HG02588 (cell line): Measurements from ENCODE around the gene HSPA14.
"Not testable (repeated sequence)": the region's sequence is repeated elsewhere in the genome, so short reads cannot be mapped to it uniquely, and the experiment has no call there.

Experiments used
- ATAC-seq: cut with Tn5 transposase; IDR thresholded peaks from one replicate; pipeline ENCODE4 v1.9.1; 2021; ENCODE audit warnings: mild to moderate bottlenecking, moderate library complexity; ENCODE audit not compliant: unreplicated experiment

HSPA14 gene

DNA sequence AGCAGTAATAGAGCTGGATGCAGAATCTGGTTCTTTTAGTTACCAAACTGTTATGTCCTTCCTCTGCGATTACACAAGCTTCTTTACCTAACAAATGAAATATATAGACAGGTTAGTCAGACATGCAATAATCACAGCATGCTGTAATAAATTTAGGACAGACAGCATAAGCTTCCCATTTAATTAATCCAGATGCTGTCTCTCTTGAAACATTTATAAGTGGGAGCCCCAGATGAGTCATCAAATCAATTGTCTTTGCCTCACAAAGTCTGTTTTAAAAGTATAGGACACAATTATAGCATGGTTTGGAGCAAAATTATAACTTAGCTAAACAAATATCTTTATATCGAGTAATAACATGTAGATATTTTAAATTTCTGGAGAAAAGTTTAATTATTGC, 1.9 kb upstream of the HSPA14 start:
- ATAC-seq = no peak

DNA sequence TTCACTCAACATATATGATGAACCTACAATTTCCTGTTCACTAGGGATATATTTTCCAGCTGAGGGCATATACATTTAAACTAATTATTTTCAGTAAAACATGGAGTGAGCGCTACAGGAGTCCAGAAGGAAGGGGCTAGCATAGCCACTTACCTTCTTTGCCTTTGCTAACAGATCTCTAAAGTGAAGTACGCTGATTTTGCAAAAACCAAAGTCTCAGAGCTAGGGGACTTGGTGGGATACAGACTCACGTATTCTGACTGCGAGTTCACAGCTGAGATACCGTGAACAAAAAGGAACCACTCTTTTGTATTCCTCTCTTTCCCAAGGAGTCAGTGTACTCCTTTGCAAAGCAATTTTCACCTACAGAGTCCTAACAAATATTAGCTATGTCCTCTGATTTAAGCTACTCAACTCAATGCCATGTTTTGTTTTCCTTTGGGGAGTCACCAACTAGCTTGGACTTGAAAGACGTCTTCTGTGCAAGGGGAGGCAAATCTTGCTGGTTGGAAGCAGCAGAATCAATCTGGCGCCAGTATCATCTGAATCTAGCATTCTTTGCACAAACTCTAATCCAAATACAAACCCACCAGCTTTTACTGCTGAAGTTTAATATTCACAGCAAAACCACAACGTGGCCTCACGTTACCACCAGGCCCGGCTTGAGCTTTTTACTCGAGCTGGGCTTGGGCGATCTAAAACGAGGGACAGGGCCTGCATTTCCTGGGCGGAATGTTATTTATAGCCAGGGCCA, 926 bp upstream of the HSPA14 start:
- no peak for ATAC-seq

DNA sequence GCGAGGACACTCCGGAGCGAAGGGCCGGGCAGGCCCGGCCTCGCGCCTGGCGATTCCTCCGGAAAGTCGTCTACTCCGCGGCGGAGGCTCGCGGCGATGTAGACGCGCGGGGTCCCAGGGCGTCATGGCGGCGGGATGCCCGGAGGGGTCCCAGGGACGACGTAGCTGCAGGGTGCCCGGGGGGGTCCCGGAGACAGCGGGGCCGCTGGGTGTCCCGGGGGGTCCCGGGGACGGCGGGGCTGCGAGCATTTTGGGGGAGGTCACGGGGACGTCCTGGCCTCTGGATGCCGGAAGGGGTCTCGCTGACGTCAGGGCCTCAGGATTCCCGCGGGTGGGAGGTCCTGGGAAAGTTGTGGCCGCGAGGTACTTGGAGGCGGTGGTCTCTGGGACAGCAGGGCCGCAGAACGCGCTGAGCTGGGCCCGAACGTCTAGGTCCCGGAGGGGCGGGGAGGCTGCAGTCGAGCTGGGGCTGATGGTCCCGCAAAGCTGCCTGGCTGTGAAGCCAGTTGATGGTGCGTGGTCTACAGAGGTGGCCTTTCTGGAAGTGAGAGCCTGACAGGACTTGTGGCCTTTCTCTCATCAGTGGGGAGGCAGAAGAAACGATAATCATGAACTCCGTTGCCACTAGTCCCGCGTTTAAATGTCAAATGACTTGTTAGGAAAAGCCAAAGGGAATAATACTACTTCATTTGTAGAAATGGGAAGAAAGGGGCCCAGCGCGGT, 637 bp downstream of the HSPA14 start:
- peak; percentile 3 for ATAC-seq

DNA sequence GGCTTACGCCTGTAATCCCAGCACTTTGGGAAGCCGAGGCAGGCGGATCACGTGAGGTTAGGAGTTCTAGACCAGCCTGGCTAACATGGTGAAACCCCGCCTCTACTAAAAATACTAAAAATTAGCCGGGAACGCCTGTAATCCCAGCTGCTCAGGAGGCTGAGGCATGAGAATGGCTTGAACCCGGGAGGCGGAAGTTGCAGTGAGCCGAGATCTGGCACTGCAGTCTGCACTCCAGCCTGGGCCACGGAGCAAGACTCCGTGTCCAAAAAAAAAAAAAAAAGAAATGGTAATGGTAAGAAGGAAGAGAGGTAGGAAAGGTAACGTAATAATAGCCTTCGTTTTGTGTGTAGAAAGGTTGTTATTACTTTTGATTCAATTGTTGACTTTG, 1.2 kb downstream of the HSPA14 start:
- ATAC-seq = no peak

DNA sequence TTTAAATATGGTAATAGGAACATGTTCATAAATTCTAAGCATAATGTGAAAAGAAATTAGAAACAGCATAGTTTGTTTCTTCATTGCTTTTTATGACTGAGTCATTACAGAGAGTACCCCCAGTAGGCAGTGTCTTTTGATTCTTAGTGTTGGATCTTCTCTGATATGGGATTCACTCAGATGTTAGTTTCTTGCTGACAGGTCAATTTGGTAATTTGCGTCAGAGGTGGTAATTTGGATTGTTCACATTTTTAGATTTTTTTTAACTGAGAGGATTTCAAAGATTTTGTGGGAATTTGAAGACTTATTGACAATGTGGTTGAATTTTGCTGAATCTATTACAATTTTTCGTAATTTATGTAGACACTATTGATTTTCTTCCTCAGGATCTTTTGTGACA, 2.1 kb downstream of the HSPA14 start:
- no peak for ATAC-seq

DNA sequence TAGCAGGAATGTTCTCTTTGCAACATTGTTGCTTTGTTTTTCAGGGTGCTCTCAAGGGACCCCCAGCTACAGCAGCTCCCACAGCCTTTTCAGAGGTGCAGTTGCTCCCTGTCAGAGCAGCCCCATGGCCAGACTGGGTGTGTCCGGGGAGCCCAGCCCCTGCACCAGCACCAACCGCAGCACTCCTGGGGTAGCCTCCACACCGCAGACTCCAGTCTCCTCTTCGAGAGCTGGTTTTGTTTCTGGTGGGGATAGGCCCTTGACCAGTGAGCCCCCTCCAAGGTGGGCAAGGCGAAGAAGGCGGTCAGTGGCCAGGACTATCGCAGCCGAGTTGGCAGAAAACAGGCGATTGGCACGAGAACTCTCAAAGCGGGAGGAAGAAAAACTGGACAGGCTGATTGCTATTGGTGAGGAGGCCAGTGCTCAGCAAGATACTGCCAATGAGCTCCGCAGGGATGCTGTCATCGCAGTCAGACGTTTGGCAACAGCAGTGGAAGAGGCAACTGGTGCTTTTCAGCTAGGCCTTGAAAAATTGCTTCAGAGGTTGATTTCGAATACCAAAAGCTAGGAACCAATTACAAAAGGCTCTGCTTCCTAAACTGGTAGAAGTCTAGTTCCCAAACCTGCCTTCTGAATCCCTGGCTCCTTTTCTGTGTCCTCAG, 5.4 kb downstream of the HSPA14 start:
- ATAC-seq = no peak

DNA sequence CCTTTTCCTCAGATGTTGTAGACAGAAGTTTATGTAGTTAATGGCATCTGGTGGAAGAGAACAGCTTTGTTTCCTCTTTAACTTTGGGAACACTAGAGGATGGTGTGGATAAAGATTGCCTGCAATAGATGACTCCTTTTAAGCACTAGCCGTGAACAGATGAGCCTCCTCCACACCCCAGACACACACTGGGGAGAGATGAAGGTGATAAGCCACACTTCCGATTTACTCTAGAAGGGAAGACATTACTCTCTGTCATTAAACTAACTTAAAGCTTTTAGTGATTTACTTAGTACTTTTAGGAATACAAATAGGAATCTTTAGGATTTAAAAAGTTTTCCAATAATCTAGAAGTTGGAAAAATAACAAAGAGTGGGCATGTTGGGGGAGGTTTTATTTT, 6.8 kb downstream of the HSPA14 start:
- ATAC-seq = no peak

DNA sequence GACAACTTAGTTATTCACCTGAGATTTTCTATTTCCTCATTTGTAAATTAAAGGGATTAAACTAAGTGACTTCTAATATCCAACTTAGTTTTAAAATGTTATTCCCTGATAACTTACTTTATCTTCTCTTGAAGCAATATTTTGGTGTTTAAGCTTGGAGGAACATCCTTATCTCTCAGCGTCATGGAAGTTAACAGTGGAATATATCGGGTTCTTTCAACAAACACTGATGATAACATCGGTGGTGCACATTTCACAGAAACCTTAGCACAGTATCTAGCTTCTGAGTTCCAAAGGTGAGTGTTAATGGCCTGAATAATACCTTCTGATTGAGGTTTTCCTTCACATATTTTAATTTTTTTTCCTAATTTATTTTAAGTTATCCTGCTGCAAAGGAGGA, 14.1 kb downstream of the HSPA14 start:
- no peak for ATAC-seq

DNA sequence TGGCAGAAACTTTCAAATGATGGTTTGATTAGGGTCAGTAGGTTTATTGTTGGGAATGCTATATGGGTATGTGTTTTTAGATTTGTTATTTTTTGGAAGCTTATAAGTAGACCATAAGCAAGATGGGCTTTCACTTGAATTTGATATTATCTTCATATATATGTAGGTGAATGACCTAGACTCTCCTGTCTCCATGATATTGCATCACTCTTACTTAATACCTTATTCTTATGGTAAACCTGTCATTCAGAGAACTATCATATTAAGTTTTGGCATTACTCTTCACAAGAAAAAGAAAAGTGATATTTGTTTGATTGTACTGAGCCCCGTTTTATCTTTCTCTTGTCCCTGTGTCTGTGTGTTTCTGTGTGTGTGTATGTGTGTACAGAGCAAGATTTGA, 17.3 kb downstream of the HSPA14 start:
- no peak for ATAC-seq

DNA sequence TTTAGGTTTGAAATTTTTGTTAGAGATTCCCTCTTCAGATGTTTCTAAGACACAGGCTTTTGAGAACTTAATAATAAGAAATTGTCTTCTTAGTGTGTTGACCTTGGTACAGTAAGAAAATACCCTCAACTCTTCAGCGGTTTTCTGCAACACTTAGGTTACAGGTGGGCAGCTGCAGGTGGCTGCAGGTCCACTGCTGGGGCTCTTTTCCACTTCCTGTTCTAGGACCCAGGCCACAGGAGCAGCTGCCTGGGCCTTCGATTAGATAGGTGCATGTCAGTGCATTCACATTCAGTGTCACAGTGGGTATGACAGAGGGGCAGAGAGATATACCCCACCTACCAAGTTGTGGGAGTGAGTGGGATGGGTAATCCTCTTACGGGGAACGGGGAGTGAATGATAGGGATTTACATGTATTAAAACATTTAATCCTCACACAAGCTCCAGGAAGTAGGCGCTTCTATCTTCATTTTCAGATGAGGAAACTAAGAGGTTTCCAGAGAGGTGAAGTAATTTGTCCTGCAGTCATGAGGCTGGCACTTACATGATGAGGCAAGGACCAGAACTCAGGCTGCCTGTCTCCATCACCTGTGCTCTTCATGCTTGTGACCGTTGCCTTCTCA, 20.3 kb downstream of the HSPA14 start:
- no peak for ATAC-seq

DNA sequence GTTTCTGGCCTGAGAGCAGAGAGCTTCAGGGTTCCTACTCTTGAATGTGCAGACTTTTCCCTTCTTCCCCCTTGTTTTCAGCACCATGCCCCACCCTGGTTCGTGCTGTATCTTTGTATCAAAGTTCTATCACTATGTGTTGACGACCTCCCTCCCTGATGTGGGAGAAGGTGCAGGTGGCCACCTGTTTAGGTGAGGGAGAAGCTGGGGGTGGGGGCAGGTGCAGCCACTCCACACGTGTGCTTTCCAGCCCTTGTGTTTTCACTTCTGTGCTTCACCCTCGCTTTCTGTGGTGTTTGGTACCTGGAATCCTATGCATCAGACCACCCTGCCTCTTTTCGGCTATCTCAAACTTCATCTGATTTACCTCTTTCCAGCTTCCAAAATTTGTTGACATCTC, 20.9 kb downstream of the HSPA14 start:
- ATAC-seq = no peak

DNA sequence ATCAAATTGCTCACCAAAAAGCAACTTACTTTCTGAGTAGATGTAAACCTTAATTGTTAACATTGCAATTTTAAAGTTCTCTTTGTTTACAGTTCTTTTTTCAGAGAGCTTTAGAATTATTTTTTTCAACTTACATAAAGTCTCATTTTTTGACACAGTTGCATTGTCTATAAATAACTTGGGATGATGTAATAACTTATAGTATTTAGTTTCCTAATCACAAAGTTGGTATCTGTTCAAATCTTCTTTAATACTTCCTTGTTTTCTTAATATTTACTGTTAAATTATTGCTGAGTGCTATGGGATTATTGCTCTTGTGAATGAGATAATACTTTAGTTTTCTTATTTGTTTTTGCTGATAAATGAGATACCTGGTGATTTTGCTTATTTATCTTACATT, 21.7 kb downstream of the HSPA14 start:
- no peak for ATAC-seq

DNA sequence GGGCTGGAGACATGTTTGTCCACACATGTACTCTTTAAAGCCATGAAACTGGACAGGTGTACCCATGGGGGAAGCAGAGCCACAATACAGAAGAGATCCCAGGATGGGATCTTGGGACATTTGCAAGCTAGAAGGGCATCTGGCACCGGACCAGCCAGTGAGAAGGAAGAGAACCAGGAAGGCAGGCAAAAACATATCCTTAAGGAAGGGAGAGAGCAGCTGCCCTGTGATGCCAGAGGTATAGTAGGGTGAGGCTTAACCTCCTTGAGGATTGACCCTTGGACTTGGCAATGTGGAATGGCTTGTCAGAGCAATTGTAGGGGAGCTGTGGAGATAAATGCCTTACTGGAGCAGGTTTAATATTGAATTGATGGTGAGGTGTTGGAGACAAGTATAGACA, 22.7 kb downstream of the HSPA14 start:
- no peak for ATAC-seq

DNA sequence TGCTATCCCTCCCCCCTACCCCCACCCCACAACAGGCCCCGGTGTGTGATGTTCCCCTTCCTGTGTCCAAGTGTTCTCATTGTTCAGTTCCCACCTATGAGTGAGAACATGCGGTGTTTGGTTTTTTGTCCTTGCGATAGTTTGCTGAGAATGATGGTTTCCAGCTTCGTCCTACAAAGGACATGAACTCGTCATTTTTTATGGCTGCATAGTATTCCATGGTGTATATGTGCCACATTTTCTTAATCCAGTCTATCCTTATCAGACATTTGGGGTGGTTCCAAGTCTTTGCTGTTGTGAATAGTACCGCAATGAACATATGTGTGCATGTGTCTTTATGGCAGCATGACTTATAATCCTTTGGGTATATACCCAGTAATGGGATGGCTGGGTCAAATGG, 26.4 kb downstream of the HSPA14 start:
- ATAC-seq = not testable (repeated sequence)

DNA sequence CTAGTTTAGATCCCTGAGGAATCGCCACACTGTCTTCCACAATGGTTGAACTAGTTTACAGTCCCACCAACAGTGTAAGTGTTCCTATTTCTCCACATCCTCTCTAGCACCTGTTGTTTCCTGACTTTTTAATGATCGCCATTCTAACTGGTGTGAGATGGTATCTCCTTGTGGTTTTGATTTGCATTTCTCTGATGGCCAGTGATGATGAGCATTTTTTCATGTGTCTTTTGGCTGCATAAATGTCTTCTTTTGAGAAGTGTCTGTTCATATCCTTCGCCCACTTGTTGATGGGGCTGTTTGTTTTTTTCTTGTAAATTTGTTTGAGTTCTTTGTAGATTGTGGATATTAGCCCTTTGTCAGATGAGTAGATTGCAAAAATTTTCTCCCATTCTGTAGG, 26.8 kb downstream of the HSPA14 start:
- not testable (repeated sequence) for ATAC-seq

DNA sequence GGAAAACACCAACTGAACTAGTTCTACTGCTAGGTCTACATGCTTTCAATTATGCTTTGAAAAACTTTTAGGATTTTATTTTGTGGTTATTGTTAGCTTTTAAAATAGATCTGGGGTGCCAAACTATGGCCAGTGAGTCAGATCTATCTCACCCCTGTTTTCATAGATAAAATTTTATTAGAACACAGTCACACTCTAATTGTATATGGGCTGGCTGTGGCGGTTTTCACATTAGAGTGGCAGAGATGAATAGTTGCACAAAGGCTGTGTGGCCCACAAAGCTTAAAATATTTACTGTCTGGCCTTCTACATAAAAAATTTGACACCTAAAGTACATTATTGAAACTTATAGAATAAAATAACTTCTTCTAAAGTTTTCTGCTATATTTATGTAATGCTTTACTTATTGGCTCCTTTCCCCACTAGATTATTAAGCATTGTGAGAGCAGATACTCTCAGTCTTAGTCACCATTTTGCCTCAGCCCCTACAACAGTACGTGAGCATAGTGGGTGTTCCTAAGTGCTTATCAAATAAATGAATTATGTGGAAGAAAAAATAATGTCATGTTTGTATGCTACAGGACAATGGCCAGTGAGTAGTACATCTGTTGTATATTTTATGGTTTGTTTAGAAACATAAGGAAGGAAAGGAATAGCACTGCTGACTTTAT, 35.1 kb downstream of the HSPA14 start:
- ATAC-seq = peak; percentile 44

DNA sequence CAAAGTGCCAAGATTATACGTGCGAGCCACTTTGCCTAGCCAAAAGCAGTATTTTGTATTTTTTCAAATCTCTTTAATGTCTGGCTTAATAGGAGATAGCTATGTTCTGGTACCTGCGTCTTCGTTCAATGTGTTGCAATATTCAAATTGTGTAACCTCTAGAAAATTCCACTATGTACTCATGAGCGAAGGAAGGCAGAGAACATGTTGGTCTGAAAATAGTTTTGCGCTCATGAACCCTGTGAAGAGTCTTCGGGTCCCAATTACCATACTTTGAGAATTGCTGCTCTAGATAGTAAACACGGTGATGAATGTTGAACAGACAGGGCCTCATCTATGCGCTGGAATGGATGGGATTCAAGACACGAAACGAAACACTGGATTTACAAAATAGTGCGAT, 37.8 kb downstream of the HSPA14 start:
- no peak for ATAC-seq

DNA sequence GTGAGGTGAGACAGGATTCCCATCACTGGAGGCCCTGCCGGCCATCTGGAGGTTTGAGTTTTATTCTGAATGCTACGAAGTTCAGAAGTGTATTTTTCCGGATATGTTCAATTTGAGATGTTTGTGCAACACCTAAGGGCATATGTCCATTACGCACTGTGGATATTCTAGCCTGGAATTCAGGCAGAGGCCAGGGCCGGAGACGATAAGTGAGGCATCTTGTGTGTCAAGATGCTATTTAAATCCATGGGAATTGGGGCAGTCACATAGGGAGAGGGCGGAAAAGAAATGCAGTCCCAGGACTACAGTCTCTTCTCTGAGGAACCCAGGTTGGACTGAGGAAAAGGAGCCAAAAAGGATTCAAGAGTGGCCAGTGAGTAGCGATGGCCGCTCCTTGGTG, 38.7 kb downstream of the HSPA14 start:
- ATAC-seq = no peak

DNA sequence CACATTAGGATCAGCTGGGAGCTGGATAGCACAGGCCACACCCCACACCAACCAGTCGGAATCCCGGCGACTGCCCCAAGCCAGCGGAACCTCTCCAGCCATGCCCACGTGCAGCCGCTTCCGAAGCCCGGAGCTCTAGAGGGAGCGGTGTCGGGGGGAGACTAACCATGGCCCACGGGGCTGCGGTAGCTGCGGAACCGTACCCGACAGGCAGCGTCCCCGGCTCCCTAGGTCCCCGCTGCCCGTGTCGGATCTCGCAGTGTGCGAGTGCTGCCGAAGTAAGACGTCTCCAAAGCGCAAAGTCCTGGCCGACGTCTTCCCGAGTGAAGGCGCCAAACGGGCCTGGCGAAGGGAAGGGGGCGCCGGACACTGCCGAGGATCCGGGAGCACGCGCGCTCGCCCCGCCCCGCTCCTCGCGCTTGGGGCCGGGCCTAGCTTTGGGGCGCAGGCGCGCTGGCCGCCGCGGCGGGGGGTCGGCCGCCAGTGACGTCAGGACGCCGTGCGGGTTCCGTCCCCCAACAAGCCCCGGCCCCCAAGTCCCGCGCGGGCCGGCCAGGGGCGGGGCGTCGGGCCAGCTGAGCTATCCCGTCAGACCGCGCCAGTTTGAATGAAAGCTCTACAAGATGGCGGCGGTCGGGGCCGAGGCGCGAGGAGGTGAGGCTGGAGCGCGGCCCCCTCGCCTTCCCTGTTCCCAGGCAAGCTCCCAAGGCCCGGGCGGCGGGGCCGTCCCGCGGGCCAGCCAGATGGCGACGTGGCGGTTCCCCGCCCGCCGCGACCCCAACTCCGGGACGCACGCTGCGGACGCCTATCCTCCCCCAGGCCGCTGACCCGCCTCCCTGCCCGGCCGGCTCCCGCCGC, 40.4 kb downstream of the HSPA14 start, which contains the start of gene SUV39H2:
Gene SUV39H2 (plus strand): TSS at position 601 of the 858 bp plus-strand sequence. CDS start 23 bp downstream, at position 624.
- peak; percentile 93 for ATAC-seq
